GM12873 (cell line): Measurements from ENCODE around the gene NFKB1.

ENCODE experiments used
- CTCF ChIP-seq: IDR thresholded peaks from 2 replicates; pipeline ENCODE4 v1.5.1; 2012; ENCODE audit warnings: low read depth, mild to moderate bottlenecking, moderate library complexity, low read length, control low read depth; ENCODE audit not compliant: insufficient read depth; ENCODE audit errors: missing control alignments

The NFKB1 gene

GRCh38 chr4:102633100-102633499 lies 131.9 kb downstream of the NFKB1 start:
- no peak for TF ChIP-seq CTCF

- no peak for TF ChIP-seq CTCF
Measured at GRCh38 chr4:102637391-102637790, 136.2 kb downstream of the NFKB1 start.

GRCh38 chr4:102638621-102639020 lies 137.5 kb downstream of the NFKB1 start:
- TF ChIP-seq CTCF: no peak

GRCh38 chr4:102639598-102639997 lies 138.4 kb downstream of the NFKB1 start:
- TF ChIP-seq CTCF: no peak

- no peak for TF ChIP-seq CTCF
Measured at GRCh38 chr4:102640669-102641068, 139.5 kb downstream of the NFKB1 start.

- no peak for TF ChIP-seq CTCF
Measured at GRCh38 chr4:102641793-102642192, 140.6 kb downstream of the NFKB1 start.

GRCh38 chr4:102642631-102643298 lies 141.6 kb downstream of the NFKB1 start:
- TF ChIP-seq CTCF: no peak

GRCh38 chr4:102647117-102647516 lies 146.0 kb downstream of the NFKB1 start:
- TF ChIP-seq CTCF: no peak
